GM12872 (cell line): ENCODE data around the gene TEX101.

ENCODE experiments used
- CTCF ChIP-seq: IDR thresholded peaks from 3 replicates; pipeline ENCODE4 v1.5.1; 2011; ENCODE audit warnings: low read depth, mild to moderate bottlenecking, low read length, moderate library complexity; ENCODE audit not compliant: insufficient read depth

TEX101 gene

GRCh38 chr19:43441716-43442115, 27.0 kb downstream of the TEX101 start:
- no peak for TF ChIP-seq CTCF

- no peak for TF ChIP-seq CTCF
These were observed 30.0 kb downstream of the TEX101 start for GRCh38 chr19:43444531-43445287.

- TF ChIP-seq CTCF: no peak
These were observed 30.7 kb downstream of the TEX101 start for GRCh38 chr19:43445426-43445825.

GRCh38 chr19:43446746-43447489, 32.2 kb downstream of the TEX101 start:
- peak; percentile 93 for TF ChIP-seq CTCF

- TF ChIP-seq CTCF: no peak
These were observed 33.0 kb downstream of the TEX101 start for GRCh38 chr19:43447655-43448054.

GRCh38 chr19:43450545-43450997, 35.9 kb downstream of the TEX101 start:
- no peak for TF ChIP-seq CTCF

GRCh38 chr19:43452582-43452981, 37.9 kb downstream of the TEX101 start:
- TF ChIP-seq CTCF: no peak
